A549 (cell line): Measurements from ENCODE around the gene RPRD2.

Experiments
- BHLHE40 ChIP-seq: IDR thresholded peaks from 2 replicates; pipeline ENCODE4 v1.6.1; 2012; ENCODE audit warnings: low read depth, low read length, inconsistent platforms
- CTCF ChIP-seq: fragments of >200 bp; sonication (Bioruptor Twin); formaldehyde crosslinking; IDR thresholded peaks from 3 replicates; pipeline ENCODE4 v1.5.1; 2016
- HDAC2 ChIP-seq: fragments of 200-600 bp; sonication (generic); IDR thresholded peaks from 2 replicates; pipeline ENCODE4 v1.6.1; 2016
- HMGXB4 ChIP-seq: fragments of 250-450 bp; sonication (Bioruptor Pico); IDR thresholded peaks from 2 replicates; pipeline ENCODE4 v1.5.0; 2021; ENCODE audit warnings: mild to moderate bottlenecking, moderate library complexity, borderline replicate concordance
- HOXA7 ChIP-seq: fragments of 250-450 bp; sonication (Bioruptor Pico); IDR thresholded peaks from 2 replicates; pipeline ENCODE4 v1.5.0; 2020; ENCODE audit warnings: mild to moderate bottlenecking, moderate library complexity
- KDM1A ChIP-seq: fragments of 200-600 bp; sonication (generic); IDR thresholded peaks from 2 replicates; pipeline ENCODE4 v1.6.1; 2016; ENCODE audit warnings: low read depth, mild to moderate bottlenecking
- POLR2A ChIP-seq: IDR thresholded peaks from 2 replicates; pipeline ENCODE4 v1.6.1; 2012; ENCODE audit warnings: mild to moderate bottlenecking, low read length
- POLR2AphosphoS2 ChIP-seq: conservative IDR thresholded peaks from 2 replicates; pipeline ENCODE4 v1.6.1; 2012; ENCODE audit warnings: low read length, improper control_type of control experiment, inconsistent platforms
- RARB ChIP-seq: fragments of 250-450 bp; sonication (Bioruptor Pico); IDR thresholded peaks from 2 replicates; pipeline ENCODE4 v1.8.0; 2021; ENCODE audit warnings: mild to moderate bottlenecking, moderate library complexity
- RFX5 ChIP-seq: fragments of 450-650 bp; IDR thresholded peaks from 2 replicates; pipeline ENCODE4 v1.7.1; 2014; ENCODE audit warnings: antibody characterized with exemption, mild to moderate bottlenecking, moderate library complexity

- TF ChIP-seq HDAC2: no peak
- TF ChIP-seq HOXA7 (CRISPR knock-in tag): no peak
- no peak for TF ChIP-seq CTCF
- TF ChIP-seq POLR2A: no peak
- no peak for TF ChIP-seq KDM1A
- TF ChIP-seq HMGXB4: no peak
- no peak for TF ChIP-seq BHLHE40
- no peak for TF ChIP-seq RFX5
- TF ChIP-seq POLR2AphosphoS2: no peak
- TF ChIP-seq RARB (CRISPR knock-in tag): no peak
Observed at GRCh38 chr1:150404465-150404864, 40.5 kb downstream of the RPRD2 start.
